Hippocampal formation (tissue), 2 donors: Measurements from ENCODE around the gene TLR9.

Source experiments
- DNase-seq, 2 donors: peaks; one replicate each; lab custom pipeline; 2025; lab: John Stamatoyannopoulos, UW

The TLR9 gene

DNA sequence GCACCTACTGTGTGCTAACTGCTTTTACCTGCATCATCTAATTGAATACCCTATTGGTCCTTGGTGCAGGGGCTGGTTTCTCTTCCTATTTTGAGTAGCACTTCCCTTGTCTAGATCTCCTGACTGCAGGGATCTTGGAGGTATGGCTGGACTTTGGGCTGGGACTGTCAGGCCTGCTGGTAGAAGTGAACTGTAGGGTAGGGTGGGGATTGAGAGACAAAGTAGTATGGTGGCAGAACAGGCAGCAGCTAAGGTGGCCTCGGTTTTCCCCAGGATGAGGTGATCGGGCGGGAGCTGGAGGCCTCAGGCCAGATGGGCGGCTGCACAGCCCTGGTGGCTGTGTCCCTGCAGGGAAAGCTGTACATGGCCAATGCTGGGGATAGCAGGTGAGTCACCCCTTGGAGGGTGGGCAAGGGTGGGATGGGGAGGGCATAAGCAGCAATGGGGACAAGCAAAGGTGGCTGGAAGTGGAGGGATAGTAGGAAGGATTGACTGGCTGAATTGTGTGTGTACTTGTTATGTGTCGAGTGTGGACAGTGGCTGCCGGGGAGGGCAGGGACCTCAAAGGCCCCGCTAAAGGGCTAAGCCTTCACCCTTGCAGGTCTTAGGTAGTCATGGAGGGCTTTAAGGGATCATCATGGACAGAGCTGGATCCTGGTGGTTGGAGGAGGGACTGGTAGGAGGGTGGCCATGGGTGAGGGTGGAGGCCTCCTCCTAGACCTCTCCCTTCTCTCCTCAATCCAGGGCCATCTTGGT, 22.1 kb upstream of the TLR9 start:
- no peak for DNase-seq

DNA sequence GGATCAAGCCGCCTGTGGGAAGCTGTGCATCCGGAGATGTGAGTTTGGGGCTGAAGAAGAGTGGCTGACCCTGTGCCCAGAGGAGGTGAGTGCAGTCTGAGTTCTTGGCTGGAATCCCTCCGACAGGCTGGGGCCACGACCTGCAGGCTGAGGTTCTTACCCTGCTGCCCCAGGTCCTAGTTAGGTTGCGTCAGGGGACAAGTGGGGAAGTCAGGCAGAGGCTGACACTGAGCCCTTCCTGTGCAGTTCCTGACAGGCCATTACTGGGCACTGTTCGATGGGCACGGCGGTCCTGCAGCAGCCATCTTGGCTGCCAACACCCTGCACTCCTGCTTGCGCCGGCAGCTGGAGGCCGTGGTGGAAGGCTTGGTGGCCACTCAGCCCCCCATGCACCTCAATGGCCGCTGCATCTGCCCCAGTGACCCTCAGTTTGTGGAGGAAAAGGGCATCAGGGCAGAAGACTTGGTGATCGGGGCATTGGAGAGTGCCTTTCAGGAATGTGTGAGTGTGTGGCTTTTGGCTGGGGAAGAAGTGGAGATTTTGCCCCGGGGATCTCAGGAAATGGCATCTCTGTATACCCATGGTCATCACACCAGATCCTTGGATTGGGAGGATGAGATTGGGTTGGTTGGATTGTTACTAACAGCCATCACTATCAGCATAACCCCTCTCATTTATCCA, 21.4 kb upstream of the TLR9 start:
- DNase-seq, result no peak

DNA sequence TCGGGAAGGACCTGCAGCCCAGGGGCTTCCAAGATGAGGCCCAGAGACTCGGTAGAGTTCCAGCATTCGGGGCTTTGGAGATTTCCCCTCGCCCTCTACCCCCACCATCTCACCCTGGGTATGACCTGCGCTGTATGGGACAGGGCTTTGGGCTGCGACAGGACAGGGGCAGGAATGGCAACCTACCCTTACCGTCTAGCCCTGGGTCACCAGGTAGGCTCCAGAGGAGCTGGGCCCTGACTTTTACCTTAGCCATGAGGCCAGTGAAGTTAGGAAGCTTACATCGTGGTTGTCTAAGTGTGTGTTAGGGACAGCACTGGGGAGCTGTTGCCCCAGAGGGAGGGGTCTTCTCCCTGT, 20.8 kb upstream of the TLR9 start:
- DNase-seq, result no peak

DNA sequence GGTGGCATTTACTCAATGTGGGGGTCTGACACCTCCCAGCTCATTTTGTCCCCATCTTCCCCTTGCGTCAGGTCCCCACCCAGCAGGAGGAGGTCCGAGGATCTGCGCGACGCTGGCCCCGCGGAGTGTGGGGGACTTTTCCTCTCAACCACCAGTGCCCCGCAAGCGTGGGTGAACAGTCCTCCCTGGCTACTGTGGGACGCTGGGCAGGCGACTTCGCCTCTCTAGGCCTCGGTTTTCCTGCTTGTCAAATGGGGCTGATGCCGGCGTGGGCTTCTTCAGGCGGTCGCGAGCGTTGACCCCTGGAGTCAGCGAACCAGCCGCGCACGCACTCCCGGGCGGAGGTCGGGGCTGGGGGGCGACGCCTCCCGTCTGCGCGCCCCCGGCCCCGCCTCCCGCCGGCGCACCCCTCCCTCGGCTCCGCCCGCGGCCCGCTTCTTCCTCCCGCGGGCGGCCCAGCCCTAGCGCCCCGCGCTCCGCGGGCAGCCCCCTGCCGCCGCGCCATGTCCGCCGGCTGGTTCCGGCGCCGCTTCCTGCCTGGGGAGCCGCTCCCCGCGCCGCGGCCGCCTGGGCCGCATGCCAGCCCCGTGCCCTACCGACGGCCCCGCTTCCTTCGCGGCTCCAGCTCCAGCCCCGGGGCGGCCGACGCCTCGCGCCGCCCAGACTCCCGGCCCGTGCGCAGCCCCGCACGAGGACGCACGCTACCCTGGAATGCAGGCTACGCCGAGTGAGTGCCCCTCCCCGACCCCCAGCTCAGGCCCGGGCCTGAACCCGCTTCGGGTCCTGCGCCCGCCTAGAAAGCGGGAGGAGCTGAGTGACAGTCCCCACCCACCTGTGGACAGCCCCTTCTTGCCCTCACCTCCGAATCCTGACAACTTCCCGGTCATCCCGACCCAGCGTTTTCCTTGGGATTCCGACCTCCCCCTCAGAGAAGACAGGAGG, 20.1 kb upstream of the TLR9 start, which contains the start of gene PPM1M:
TSS of gene PPM1M (plus strand) at position 438 of the 942 bp plus-strand sequence. CDS start at position 504, 66 bp downstream.
- no peak for DNase-seq

DNA sequence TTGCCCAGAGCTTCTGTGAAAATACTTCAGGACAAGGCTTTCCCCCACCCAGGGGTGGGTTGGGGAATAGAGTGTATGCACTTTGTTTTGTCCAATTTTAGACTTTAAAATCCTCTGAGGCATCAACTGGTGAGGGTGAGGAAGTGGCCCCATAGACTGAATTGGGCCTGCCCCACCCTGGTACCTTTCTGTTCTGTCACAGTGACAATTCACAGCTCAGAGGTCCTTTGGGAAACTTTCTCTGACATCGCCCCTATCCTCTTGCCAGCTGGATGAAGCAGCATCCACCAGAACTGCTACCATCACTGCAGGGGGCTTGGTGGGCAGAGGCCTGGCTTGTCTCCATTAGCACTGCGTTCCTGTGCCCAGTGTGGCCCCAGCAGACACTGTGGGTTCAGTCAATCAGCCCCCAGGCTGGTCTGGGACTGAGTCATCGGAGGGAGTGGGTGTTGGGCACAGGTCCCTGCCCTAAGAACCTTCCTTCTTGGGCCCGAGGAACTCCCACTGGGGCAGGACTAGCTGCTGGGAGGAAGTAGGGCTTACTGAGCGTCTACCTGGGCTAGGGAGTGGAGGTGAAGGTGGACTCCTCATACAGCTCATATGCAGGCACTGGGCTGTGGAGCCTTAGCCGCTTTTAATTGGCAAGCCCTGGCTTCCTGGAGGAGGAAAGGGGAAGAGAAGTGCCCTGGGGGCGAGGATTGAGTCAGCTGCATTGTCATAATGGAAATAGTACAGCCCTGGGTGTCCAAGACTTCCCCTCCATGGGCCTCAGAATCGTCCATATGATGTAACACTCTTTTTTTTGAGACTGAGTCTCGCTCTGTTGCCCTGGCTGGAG, 18.6 kb upstream of the TLR9 start:
- DNase-seq, result no peak

DNA sequence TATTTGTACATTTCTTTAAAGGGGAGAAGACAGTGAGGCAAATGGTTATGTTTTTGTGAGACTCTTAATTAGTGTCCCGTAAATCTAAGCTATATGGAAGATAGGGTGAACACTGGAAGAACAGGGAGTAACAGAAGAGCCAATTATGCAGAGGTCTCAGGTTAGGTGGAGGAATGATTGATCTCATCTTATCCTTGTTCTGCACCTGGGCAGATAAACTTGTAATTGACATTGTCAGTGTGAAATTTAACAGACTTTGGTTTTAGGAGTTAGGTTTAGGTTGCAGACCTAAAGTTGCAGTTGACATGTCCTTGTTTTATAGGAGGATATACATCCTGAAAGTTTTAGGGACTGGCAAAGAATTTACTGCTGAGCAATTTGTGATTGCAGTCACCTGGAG, 16.6 kb upstream of the TLR9 start:
- no peak for DNase-seq

DNA sequence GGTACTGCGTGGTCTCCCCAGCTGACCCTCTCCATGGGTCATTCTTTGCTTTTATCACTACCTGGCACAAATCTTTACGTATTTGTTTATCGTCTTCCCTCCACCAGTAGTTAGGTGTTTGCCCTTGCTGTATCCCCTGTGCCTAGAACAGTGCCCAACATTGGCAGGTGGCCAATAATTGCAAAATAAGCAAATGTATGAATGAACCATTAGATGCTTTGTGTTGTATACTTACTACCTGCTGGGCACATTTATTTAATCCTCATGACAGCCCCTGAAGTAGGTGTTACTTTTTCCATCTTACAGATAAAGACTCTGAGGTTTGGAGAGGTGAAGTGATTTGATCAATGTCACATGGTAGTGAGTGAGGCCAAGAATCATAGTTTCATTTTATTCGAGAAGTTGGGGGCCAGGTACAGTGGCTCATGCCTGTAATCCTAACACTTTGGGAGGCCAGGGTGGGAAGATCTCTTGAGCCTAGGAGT, 15.5 kb upstream of the TLR9 start:
- no peak for DNase-seq

DNA sequence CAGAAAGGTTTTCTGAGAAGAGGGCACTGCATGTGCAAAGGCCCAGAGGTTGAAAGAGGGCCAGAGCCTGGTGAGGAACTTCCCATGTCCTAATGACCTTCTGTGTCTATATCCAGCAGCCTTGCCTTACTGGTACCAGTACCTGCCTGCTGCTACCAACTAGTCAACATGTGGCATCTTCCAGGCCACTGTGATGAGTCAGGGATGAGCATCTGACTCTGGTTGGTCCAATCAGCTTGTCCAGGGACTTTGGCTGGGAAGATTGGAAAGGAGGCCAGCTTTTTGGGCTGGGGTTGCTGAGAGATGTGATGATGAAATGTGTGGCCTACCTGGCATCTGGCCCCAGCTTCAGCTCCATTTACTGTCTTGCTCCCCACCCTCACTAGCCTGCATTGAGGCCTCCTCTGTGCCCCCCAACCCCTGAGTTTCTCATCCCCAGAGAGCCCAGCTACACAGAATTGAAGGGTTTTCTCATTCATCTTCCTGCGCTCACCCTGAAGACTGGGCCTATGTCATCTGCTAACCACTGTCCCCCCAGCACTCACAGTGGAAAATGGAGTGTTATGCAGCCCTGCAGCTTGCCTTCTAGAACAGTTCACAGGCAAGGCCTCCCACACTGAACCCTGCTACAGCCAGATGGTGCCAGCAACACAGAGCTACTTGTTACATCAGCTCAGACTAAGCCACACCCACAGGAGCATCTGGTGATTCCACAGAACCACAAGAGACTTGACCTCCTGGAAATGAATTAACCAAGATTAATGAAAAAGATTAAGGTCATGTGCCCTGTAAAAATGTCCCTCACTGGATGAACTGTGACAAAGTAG, 14.8 kb upstream of the TLR9 start:
- peak; percentile 42 to 59 for DNase-seq

DNA sequence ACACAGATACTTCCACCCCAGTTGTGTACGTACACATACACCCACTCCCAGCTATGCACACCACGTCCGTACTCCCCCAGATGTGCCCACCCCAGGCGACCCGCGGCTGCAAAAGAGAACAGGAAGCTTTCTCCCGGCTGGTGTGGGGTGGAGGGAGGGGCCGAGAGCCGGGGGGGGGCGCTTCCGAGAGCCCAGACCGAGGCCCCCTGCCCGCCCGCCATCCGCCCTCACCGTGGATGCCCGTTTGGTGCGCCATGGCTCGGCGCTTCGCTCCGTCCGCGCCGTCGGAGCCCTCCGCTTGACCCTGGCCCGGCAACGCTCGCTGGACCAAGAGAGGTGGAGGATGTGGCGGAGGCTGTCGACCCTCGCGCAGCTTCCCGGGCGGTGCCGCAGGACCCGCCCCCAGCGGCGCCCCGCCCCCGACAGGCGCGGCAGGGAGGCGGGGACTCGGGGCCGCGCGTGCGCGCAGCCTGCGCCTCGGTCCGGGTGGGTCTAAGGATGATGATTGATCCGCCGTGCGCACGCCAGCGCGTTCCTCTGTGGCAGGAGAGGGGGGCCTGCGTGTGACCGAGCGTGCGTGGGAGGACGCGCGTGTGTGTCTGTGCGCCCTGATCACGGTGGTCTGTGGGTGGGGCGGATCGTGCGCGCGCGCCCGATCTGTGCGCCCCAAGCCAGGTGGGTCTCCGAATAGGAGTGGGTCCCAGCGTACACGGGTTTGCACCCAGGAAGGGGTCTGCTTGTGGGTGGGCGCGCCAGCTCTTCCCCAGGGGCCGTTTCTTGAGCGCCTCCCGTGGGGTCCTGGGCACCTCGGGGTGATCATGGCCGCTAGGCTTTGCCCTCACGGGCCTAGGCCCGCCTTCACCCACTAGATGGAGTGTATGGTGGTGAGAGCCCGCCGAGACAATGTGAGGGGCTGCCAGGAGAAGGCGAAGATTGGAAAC, 13.6 kb upstream of the TLR9 start, which contains the start of gene TWF2:
TSS of gene TWF2 (minus strand) at position 398 of the 941 bp plus-strand sequence. CDS start at position 256, 142 bp downstream.
- peak; percentile 52 to 68 for DNase-seq

DNA sequence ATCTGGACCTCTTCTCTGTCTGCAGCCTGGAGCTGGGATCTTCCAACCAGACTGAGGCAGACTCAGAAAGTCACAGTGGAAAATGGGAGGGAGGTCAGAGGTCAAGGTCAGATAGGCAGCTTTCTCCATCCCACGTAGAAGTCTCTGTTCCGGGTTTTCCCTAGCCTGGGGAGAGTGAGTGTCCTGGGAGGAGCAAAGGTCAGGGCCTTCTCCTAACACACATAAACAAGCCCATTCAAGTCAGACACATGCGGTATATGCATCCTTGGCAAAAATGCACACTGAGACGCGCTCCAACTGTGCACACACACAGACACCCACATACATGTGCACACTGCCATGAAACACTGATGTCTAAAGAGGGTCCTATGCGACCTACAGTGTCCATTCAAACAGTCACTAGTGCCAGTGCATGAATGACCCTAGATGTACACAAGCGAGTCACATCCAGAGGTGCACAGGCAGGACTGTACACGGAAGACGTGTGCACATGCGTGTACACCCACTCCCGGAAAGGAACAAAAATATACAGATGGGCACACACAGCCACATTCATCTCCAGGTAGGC, 12.8 kb upstream of the TLR9 start:
- no peak for DNase-seq

DNA sequence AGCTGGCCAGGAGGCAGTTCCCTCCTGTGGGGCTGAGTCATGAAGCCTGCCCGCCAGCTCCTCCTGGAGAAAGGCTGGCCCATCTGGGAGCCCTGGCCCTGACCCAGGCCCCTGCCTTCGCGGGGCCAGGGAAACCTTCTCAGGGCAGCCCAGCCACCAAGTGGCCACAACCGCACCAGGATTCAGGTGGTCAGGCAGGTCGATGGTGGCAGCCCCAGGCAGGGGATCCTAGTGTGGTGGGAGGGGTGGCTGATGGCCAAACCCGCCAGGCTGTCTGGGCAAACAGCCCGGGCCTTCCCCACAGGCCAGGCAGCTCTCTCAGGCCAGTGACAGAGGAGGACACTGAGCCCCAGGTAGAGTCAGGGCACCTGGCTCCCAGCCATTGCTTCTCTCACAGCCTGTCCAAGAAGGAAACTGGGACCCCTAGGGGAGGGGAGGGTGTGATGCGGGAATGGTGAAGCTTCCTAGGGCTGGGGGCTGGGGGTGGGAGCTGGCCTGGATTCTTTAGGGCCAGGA, 12.3 kb upstream of the TLR9 start:
- DNase-seq, result peak; percentile 31 to 50

DNA sequence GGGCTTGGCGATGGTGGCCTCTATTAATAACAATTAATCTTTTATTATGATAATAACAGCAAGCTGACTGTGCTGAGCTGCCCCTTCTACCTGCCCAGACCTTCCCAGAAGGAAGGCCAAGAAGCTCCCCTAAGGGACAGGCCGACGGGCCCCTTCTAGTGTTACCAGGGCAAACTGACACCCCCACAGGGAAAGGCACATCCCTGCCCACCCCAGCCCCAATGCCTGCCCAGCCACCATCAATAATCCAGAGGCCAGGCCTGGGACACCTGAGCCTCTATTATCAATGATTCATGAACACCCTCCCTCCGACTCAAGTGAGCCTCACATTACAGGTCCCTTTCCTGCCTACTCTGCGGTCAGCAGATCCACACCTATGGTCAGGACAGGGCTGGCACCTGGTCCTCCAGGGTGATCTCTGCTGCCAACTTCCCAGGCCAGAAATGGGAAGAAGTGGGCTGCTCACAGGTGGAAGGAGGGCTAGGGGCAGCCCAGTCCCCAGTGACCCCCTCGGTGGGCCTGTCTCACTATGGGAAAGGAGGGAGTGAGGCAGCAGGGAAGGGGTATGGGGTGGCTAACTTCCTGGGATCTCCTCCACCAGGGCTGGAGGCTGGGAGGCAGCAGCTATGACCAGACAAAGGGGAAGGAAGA, 11.7 kb upstream of the TLR9 start:
- no peak for DNase-seq

DNA sequence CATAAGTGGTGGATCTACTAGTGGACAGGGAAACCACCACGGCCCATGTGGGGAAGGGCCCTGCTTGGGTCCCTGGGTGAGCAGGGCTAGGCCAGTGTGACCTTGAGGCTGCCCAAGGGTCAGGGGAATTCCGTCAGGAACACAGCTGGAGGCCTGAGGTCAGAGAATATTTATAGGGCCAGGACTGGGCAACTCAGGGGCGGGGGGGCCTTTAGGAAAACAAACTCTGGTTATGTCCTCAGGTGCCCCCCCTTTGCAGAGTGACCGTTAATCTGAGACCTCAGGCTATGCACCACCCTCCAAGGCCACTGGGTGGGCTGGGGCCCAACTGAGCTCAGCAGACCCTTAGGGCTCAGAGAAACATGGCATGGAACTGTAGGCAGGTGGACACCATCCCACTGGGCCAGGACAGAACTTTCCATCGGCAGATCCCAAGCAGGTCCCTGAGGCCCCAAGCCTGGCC, 11.0 kb upstream of the TLR9 start:
- DNase-seq, result no peak

DNA sequence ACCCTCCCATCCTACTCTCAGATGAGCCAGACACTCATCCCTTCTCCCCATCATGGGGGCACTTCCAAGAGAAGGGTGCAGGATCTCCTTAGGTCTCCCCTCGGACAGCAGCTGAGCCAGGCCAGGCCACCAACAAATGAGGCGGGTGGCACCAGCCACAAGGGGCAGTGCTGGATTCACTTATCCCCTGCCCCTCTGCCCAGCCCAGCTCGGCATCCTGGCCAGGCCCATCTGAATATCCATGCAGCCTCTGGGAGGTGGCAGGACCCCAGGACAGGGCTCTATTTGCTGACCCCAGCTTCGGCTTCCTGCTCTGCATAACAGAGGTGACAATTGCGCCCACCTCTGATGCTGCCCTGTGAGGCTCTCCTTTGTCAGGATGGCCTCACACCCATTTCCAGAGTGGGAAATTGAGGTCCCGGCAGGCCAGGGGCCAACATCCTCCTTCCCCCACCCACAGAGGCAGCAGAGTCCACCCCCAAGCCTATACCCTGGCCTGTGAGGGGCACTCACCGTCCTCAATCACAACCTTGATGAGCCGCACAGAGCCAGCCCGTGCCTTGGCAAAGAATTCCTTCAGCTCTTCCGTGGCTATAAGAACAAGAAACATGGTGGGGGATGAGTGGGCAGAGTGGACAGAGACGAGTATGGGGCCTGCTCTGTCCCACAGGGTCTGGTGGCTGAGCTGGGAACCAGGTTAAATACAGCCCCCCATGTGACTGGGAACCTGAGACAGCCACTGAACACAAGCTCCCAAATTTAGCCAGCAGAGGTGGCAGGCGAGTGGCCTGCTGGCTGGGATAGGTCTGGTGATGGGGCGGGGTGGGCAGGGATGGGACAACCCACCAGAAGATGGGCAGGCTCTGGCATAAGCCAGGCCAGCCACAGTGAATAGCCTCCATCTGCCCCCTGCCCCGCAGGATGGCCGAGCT, 9.3 kb upstream of the TLR9 start:
- DNase-seq, result no peak

DNA sequence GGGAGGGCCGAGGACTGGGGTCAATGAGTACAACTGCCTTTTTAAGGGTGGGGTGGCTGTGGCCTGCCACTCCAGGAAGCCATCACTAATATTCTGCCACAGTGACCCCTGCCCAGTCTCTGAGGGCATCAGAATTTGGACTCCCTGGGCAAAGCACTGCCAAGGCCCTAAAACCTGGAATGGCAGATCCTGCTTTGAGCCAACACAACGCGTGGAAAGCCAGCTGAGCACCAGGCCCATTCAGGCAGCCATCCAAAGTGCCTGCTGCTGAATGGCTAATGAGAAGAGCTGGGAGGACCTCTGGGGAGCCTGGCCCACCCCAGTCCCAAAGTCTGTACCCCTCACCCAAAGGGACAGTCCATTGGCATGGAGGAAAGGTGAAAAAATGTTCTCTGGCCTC, 8.5 kb upstream of the TLR9 start:
- DNase-seq, result peak; percentile 30 to 32

DNA sequence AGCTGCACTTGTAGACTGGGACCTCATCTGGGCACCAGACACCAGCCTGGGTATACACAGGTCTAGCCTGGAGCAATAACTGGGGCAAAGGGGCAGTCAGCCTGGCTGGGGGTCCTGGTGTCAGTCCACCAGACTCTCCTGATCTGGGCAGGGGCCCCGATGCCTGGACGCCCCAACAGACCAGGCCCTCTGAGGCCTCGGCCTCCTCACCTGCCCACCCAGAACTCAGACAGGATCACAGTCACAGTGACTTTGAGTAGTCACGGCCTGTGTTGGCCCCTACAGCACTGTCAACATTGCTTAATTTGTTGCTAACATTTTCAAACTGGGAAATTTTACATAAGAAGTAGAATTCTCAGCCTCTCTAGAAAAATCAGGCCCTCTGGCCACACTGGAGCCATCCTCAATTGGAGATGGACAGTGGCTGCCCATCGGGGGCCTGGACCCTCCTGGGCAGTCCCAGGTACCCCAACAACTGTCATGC, 7.7 kb upstream of the TLR9 start:
- no peak for DNase-seq
